AG20443 (cell line): Measurements from ENCODE around the gene TDRD5.
"Not testable (repeated sequence)": the region's sequence is repeated elsewhere in the genome, so short reads cannot be mapped to it uniquely, and the experiment has no call there.

ENCODE experiments used
- DNase-seq: peaks from one replicate; pipeline ENCODE4 v3.0.0; 2012; ENCODE audit warnings: low spot score, mixed read lengths

The TDRD5 gene

GRCh38 chr1:179598631-179599030 lies 7.0 kb downstream of the TDRD5 start:
- DNase-seq, result no peak

- DNase-seq, result no peak
These were observed 8.1 kb downstream of the TDRD5 start for GRCh38 chr1:179599623-179600249.

- no peak for DNase-seq
These were observed 9.5 kb downstream of the TDRD5 start for GRCh38 chr1:179601093-179601492.

GRCh38 chr1:179612361-179612760 lies 20.7 kb downstream of the TDRD5 start:
- no peak for DNase-seq

GRCh38 chr1:179630719-179631118 lies 39.1 kb downstream of the TDRD5 start:
- no peak for DNase-seq

- no peak for DNase-seq
These were observed 41.2 kb downstream of the TDRD5 start for GRCh38 chr1:179632868-179633267.

- DNase-seq, result no peak
These were observed 45.7 kb downstream of the TDRD5 start for GRCh38 chr1:179637211-179637860.

GRCh38 chr1:179661018-179661417 lies 69.4 kb downstream of the TDRD5 start:
- no peak for DNase-seq

GRCh38 chr1:179663810-179664209 lies 72.2 kb downstream of the TDRD5 start:
- no peak for DNase-seq

GRCh38 chr1:179677882-179678281 lies 86.2 kb downstream of the TDRD5 start:
- DNase-seq, result no peak

GRCh38 chr1:179694530-179694929 lies 102.9 kb downstream of the TDRD5 start:
- DNase-seq, result not testable (repeated sequence)

GRCh38 chr1:179702946-179703539 lies 111.4 kb downstream of the TDRD5 start:
- no peak for DNase-seq

- peak; percentile 73 for DNase-seq
These were observed 114.8 kb downstream of the TDRD5 start for GRCh38 chr1:179706339-179706941.

- no peak for DNase-seq
These were observed 115.8 kb downstream of the TDRD5 start for GRCh38 chr1:179707406-179707805.

- no peak for DNase-seq
These were observed 117.0 kb downstream of the TDRD5 start for GRCh38 chr1:179708434-179709195.

GRCh38 chr1:179709841-179710329 lies 118.3 kb downstream of the TDRD5 start:
- DNase-seq, result no peak

GRCh38 chr1:179714159-179714558 lies 122.5 kb downstream of the TDRD5 start:
- DNase-seq, result no peak

- no peak for DNase-seq
These were observed 123.0 kb downstream of the TDRD5 start for GRCh38 chr1:179714623-179715022.

GRCh38 chr1:179719272-179719671 lies 127.6 kb downstream of the TDRD5 start:
- DNase-seq, result no peak

GRCh38 chr1:179728271-179728670 lies 136.6 kb downstream of the TDRD5 start:
- DNase-seq, result no peak

GRCh38 chr1:179729881-179730280 lies 138.2 kb downstream of the TDRD5 start:
- no peak for DNase-seq

- DNase-seq, result no peak
These were observed 140.0 kb downstream of the TDRD5 start for GRCh38 chr1:179731643-179732042.
